ENCODE data around the gene GPATCH2L.

The GPATCH2L gene

DNA sequence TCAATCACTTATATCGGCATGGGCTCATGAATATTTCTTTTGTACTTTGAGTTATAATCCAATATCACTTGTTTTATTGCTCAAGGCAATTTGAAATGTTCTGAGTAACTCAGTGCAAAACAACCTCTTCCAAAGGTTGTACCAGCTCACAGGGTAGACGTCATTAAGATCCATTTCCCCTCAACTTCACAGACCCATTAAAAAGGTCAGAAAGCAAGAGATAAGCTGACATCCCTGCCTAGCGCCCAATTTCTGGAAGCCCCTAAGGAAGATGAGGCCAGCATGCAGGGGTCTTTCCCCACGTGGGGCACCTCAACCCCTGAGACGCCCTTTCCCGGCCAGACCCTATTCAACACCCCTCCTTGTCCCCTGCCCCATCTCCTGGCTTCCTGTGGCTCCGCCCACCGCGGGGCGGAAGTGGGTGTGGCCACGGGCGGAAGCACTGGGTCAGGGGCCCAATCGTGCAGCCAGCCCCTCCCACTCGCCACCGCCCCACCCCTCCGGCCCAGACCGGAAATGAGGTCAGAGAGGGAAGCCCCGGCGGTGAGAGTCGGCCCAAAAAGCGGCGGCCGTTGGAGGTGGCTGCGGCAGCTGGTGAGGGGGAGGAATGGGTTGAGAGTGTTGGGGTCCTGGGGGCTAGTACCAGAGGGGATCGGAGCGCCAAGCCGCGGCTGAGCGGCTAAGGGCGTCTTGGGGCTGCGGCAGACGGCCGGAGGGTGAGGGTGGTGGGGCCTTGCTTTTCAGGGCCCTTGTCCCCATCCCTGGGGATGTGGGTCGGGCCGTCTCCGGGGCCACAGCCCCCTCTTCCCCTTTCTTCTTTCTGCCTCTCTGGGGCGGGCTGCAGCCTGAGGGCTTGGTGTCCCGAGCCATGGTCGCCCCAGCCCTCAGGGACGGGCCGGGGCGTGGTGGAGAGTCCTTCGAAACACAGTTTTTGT, at the start of gene GPATCH2L:
Gene GPATCH2L, plus strand, starts transcription at position 525 of the 935 bp plus-strand sequence. CDS start 2,442 bp downstream, outside the sequence.
- peak; percentile 99 for DNase-seq

DNA sequence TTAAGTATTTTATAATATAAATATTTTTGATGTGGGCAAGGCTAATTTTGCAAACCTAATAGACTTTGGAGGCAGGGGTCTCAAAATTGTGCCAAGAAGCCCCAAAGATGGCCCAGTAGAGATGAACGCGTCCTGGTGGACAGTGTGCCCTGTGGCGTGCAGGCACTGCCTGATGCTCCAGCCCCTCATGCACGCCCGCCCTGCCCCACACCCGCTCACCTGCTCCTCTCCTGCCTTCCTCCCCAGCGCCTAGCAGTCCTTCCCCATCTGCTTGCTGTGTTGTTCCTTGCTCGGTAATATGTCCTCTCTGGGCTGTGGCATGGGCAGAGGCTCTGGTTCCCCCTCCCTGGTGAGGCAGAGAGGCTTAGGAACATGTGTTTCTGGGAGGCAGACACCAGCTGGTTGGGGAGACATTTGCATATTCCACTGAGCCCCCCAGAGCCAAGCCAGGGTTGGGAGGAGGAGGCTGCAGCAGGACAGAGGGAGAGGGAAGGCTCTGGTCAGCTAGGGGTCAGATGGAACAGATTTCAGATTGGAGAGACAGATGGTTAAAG, 46.8 kb upstream of the GPATCH2L start:
- no peak for DNase-seq

DNA sequence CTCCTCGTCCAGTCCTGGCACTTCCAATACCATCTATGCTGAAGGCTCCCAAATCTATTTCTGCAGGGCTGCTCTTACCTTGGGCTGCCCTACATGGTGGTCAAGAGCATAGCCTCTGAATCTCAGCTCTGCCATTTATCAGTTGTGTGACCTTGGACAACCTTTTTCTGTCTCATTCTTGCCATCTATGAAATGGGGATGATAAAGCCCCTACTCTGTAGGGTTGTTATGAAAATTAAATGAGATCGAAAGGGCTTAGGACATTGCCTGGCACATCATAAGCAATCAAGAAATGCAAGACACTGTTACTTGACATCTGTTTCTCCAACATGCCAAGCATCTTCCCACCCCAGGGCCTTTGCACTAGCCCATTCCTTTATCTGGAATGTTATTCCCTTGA, 45.5 kb upstream of the GPATCH2L start:
- no peak for DNase-seq

DNA sequence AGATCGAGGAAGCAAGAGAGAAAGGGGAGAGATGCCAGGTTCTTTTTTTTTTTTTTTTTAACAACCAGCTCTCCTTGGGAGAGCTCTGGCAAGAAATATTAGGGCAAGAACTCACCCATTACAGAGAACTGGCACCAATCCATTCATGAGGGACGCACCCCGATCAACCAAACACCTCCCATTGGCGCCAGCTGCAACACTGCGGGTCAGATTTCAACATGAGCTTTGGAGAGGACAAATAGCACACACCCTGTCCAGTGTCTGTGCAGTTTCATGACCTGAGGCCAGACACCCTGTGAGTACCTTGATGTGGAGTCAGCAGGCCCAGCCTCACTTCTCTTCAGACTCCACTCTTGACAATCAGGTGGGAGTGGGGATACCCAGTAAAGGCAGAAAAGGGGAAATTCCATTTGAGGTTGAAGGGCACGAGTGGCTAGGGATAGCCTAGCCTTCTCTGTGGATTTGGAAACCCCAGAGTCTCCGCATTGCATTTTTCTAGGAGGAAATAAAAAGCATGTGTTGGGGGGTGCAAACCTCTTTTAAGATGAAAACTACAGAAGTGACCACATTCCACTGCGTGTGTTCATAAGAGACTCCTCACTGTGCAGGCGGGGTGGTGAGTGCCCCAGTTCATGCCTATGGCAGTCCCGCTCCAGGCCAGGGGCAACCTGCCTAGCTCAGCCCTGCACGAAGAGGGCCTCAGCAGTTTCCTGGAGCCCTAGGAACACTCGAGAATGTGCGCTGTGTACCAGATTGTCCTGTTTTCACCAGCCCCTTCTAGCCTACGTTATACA, 42.4 kb upstream of the GPATCH2L start:
- DNase-seq = no peak

DNA sequence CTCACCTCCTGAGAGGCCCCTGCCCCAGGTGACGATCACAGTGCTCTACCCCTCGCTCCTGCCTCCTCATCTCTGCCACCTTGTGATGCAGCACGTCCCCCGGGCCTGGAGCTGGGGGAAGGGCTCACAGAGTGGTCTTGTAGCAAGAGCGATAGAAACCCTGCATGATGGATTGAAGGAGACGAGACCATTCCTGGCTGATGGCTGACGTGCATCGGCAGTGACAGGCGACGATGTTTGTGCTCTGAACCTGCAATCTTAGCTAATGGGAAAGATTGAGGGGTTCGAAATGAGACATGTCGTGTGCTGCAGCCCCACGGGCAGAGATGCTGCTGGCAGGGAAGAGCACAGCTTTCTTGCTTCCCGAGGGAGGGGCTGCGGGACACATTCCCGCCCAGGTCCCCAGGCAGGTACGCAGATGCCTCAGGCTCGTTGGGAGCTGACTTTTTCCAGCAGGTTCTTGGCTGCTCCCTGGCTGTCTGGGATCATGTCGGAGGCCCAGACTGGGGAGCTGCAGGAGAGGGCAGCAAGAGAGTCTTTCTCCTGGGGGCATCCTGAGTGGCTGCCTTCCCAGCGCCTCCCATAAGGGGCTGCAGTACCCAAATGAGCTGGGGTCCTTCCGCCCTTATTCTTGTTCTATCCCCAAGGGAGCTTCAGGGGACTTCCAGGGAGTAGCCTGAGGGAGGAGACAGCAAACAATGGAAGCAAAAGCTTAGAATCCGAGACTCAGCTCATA, 38.7 kb upstream of the GPATCH2L start:
- no peak for DNase-seq

DNA sequence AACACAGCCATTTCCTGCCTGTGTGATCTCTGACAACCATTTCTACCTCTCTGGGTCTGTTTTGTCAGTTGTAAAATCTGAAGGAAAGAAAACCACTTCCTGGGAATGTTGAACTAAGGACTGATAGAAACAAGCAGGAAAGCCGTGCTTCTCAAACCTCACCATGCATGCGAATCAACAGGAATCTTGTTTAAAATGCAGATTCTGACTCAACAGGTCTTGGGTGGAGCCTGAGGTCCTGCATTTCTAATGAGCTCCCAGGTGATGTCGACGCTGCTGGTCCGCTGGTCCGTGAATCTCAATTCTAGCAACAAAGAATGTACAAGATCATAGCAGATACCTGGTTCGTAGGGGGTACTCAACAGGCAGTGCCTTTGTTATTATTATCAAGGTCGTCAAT, 38.0 kb upstream of the GPATCH2L start:
- no peak for DNase-seq

DNA sequence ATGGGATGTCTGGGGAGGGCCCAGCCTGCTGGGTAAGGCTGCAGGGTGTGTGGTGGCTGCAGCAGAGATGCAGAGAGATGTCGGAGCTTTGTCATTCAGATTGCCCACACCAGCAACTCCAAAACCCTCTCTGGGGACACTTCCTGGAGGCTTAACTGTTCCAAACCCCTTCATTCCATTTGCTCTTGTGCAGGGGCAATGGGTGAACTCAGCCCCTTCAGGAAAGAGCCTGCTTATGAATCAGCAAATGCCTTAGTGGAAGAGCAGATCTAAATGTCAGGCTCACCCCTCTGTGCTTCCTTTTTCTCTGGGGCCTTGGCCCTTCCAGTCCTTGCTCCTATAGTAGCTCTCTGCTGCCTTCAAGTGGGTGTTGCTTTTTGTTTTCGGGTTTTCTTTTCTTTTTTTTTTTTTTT, 36.7 kb upstream of the GPATCH2L start:
- no peak for DNase-seq

DNA sequence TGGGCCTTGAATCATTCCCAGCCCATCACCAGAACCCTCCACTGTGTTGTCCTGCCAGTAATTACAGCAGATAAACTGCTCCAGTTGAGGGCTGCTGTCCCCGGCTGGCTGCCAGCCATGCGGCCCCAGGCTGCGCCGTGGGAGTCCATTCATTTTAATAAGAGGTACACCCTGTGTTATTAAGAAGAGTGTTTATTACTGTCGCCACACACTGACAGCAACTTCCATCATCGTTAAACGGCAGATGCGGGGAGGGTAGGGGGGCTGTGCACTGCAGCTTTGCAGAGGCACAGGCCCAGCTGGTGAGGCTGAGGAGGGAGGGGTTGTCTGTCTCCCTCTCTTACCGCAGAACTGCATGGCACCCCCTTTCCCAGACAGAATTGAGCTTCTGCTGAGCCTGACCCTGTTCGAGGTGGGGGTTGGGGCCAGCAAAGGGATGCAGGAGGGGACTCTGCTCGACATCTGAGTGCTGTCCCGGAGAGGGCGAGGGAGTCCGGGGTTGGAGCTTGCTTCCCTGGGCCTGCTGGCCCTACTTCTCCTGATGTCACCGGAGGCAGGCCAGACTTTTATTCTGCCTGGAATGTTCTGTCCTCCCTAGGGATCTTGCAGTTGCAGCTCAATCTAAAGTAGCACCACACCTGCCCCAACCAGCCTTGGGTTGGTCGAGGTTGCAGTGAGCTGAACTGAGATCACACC, 33.8 kb upstream of the GPATCH2L start:
- DNase-seq = no peak

DNA sequence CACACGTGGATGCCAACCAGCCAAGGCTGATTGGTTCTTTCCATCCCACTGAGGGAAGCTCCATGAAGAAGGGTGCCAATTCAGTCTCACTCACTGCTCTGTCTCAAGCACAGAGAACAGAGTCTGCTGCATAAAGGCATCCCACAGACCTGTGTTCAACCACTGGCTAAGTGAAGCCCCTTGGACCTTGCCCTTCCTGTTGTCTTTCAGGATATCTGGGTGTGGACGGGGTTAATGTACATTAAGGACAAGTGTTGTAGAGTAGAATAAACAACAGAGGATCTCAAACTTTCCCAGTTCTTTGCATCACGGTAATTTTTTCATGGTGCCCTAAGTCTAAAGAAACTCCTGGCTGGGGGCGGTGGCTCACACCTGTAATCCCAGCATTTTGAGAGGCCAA, 33.1 kb upstream of the GPATCH2L start:
- DNase-seq = no peak

DNA sequence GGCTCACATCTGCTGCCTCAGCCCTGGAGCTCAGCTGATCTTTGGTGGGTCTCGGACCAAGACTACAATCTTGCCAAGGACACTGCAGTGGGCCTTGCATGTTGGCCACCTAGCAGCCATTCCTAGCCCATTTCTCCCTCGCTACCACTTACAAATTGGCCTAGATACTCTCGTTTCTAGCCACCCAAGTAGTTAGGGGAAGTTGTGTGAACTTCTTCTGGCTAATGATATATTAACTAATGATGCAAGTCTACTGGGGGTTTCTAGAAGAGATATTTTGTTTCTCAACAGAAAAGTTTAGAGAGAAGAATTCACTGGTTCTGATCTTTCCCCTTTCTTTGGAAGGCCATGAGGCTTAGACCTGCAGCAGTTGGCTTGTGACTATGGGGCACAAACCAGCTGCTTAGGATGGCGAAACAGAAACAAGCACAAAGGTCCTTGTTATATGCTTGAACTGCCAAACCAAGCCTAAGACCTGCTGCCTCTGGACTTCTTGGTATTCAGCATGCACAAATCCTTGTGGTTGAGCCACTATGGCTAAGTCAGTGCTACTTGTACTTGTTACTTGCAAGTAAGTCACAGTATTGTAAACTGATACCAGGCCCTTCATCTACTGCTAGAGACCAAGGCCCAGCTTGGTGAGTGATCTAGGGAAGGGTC, 30.5 kb upstream of the GPATCH2L start:
- no peak for DNase-seq

DNA sequence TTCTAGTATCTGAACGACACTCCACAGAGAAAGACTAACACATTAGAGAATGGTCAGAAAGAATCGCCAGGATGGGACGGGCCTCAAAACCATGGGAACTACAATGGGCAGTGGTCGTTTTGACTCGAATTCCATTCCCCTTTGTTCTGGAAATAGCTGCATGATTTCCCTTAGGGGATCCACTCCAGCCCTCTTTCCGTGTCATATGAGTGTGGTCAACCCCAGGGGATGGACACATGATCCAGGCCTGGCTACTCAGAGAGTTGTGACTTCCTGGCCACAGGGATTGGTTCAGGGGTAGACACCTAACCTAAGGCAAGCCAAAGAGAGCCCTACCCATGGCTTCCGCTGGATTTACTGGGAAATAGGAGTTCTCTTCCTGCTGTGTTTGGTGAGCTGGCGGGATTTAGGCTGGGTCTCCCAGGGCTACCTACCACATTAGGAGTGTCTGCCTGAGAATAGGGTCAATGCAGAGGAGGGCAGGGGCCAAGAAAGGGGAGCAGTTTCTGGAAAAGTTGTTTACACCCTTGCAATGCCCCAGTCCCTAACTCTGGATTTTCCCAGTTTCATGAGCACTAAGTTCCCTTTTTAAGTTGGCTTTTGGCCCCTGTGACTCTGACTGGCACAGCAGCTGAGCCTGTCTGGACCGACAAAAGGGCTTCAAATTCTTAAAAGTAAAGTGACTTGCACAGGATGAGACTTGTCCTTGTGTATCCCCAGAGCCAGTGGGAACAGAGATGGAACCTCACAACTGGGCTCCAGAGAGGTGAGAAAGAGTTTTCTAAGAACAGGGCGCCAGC, 28.1 kb upstream of the GPATCH2L start:
- DNase-seq = no peak

DNA sequence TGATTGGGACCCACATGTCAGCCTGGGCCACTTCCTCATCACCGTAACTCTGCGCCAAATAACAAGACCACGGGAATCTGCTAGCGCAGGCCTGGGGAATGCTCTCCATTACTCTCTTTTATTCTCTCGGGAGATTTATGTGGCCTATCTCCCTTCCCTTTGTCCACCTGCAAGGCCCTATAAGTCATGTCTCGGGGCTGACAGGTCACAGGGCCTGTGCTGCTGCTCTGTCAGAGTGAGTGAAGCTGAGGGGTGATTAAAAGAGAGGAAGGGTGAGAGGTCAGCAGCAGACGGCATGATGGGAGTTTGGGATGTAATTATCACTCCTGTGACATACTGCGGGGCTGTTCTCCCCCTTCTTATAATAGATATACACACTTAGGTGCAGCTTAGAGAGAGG, 26.2 kb upstream of the GPATCH2L start:
- no peak for DNase-seq

DNA sequence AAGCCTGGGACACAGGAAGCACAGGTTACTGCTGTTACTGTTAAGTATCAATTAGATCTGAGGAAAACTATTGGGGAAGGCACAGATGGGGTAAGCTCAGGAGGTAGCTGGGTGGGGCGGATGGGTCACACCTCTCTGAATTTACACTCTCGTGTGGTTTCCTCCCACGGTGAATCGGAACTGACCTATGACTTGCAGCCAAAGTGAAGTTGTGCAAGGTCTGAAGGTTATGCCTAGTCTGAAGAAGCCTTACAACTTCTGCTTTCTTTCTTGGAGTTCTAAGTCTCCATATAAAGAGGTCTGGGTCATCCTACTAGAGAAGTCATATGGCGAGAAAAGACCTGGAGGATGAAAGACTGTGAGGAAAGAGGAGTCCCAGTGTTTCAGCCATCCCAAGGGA, 25.6 kb upstream of the GPATCH2L start:
- no peak for DNase-seq

DNA sequence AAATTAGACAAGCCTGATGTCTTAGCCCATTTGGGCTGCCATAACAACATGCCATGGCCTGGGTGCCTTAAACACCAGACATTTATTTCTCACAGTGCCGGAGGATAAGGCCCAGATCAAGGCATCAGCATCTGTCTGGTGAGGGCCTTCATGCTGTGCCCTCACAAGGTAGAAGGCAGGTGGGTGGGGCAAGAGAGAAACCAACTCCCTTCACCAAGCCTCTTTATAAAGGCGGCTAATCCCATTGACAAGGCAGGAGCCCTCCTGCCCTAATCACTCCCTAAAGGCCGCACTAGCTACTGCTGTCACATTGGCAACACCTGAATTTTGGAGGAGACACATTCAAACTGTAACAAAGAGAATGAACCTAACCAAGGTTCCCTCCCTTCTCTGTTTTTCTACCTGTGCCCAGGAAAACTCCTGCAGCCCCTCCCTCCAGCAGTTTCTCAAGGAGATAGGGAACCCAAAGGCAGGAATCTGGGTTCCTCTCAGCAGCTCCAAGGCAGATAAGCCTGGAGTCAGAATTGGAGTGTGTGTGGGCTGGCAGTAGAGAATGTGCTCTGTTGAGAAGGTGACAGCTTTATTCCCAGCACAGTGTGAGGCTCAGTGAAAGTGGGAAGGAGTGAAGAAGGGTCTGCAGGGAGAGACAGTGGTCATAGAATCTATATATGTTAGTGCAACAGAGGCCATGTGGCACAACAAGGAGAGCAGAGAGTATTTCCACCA, 21.7 kb upstream of the GPATCH2L start:
- no peak for DNase-seq

DNA sequence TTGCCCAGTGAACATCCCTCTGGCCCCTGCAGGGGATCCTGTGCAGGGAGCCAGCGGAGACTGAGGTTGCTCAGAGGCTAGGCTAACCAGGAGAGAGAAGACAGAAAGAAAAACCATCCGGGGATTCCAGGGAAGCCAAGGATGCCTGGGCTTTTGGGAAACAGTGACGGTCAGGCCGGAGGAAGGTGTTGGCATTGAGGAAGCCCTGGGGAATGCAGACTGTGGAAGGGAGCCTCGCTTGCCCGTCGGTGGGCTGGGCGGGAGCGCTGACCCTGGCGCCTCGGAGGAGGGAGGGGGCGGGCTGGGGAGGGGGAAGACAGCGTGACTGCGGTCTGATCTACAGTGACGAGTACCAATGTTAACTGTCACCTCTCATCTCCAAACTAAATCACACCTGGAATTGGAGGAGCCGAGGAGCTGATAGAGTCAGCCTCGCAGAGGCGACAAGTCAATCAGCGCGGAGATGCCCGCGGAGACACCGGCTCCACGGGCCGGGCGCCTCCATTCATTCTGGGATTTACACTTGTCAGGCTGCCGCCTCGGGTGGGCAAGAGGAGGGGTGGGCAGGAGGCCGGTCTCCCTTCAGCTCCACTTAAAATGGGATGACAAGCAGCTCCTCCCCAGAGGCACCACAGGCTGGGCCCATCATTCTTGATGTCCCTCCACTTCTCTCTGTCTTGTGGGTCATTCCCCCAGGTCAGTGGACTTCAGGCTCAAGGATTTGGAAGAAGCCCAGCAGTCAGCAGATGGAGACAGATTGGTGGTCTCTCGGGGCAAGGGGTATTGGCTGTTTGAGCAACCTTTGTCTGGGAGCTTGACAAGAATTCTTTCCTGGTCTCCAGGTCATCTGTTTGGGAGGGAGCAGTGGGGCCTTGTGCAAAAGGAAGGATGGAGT, 20.4 kb upstream of the GPATCH2L start:
- DNase-seq = peak; percentile 1

DNA sequence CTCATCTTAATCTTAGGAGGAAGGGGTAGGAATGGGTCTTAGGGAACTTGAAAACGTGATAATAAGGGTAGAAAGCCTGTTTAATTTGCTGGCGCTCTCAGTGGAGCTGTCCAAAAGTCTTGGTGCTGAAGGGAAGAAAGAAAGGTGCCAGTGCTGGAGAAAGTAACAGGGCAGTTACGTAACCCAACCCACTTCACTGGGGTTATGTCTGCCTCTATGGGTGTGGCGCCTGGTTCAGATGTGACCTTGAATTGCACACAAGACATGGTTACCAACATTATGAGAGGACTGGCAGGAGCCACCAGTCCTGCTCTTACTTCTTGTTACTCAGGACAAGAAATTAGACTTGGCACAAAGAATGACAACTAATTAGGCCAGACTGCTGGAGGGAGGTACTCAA, 18.6 kb upstream of the GPATCH2L start:
- DNase-seq = no peak

DNA sequence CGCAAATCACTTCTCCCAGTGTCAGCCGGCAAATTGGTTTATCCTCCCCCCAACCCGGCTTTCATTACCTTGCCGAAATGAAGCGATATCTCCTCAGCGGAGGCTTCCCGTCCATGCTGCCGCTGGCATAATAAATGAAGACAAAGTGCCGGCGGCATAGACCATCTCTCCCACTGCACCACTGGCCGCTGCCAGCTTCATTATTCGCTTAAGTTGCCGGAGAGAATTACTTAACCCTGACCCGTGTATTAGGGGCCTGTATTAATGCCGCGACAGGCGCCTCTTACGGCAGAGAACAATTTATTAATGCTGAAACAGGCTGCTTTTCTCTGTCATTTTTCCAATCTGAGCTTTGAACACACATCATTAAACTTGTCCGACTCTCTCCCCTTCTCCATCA, 17.5 kb upstream of the GPATCH2L start:
- no peak for DNase-seq

DNA sequence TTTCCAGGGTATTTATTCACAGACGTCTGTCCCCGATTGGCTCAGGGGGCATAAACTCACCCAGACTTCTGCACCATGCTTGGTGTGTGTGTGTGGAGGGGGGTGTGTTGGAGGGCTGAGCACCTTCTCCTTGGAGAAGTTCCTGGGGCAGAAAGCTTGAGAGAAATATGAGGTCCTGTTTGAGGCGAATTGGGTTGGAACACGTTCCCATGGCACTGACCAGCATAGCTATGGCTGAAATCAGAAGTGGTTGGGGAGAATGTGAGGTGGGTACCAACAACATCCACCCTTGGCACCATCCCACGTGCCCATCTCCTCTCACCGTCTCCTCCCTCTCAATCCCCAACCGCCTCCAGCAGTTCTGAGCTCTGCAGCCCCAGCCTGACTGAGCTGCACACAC, 16.0 kb upstream of the GPATCH2L start:
- DNase-seq = no peak

DNA sequence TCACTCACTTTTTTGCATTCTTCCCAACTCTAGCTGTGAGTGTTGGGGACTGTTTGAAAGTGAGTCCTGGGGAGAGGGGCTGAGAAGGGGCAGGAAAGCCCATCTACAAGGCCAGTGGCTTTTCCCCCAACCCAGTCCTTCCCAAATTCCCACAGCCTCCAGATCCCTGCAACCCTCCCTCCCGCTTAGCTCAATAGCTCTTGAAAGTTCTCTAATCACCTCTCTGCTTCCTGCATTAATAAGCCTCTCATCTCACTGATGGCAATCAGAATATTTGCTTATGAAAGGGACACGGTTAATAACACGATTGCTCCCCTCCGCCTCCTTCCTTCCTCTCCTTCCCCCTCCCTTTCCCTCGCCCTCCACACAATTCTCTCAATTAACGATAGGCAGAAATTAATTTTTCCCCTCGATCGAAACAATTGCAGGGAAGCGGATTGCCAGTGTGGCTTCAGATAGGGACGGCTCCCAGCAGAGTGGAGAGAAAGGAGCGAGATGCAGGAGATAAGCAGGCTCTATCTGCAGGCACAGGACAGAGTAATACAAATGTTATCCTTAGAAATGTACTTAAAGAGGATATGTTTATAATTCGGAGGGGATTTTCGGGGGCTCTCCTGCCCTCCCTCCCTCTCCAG, 15.1 kb upstream of the GPATCH2L start:
- no peak for DNase-seq
